AG04450 (cell line): ENCODE results near the gene STX2. TPM values are rescaled to one million over a fixed set of nuclear protein-coding genes. Genes with fewer than 3 reads are reported as not detected.
"Not testable (repeated sequence)": the region's sequence is repeated elsewhere in the genome, so short reads cannot be mapped to it uniquely, and the experiment has no call there.

Source experiments
- CTCF ChIA-PET: fragments of 300-600, 350-600 bp; formaldehyde crosslinking; extraction: SDS; loops from one replicate; lab custom pipeline; 2022; ENCODE audit warnings: antibody characterized with exemption, inconsistent platforms; lab: Charles Lee
- POLR2A ChIA-PET: fragments of 350-600 bp; formaldehyde crosslinking; extraction: SDS; loops from one replicate; lab custom pipeline; 2021; ENCODE audit warnings: antibody characterized with exemption, inconsistent platforms; lab: Yijun Ruan, JAX
- DNase-seq: peaks from one replicate; pipeline ENCODE4 v3.0.0-alpha.2; 2011; ENCODE audit warnings: low read depth, low spot score
- H3K27ac ChIP-seq: one replicate; pipeline ENCODE4 v1.5.1; 2012; ENCODE audit warnings: low read depth, low read length, control low read depth
- H3K27me3 ChIP-seq: one replicate; pipeline ENCODE4 v1.6.0; 2012; ENCODE audit warnings: low read length; ENCODE audit not compliant: control insufficient read depth, insufficient read depth
- H3K4me3 ChIP-seq: 2 replicates; pipeline ENCODE4 v1.5.1; 2011; ENCODE audit warnings: mild to moderate bottlenecking, low read depth, low read length, control low read depth
- H3K9me3 ChIP-seq: 2 replicates; pipeline ENCODE4 v1.5.1; 2012; ENCODE audit warnings: low read length; ENCODE audit not compliant: control insufficient read depth, insufficient read depth
- CTCF ChIP-seq: IDR thresholded peaks from 2 replicates; pipeline ENCODE4 v1.5.1; 2011; ENCODE audit warnings: low read depth, low read length, control low read depth, inconsistent platforms
- polyA plus RNA-seq: library from polyadenylated mRNA; depleted of rRNA; stranded (reverse); fragments of >200 nt; gene quantifications from 2 replicates; pipeline ENCODE4 v1.2.3, GENCODE V29; 2011

The STX2 gene
- polyA plus RNA-seq, 1 experiment = 42.8 TPM

- TF ChIP-seq CTCF = no peak
- POLR2A ChIA-PET = no interaction called here
- CTCF ChIA-PET = interaction anchor here (1.3 to 1.8 kb wide), 3 partner anchors 15 to 57 kb away, joined by 3 to 6 read pairs (median 6); no protein-coding TSS in a partner anchor
Measured at GRCh38 chr12:130762319-130762675, 76.8 kb downstream of the STX2 start.

GRCh38 chr12:130761537-130762318 lies 77.3 kb downstream of the STX2 start:
- POLR2A ChIA-PET = no interaction called here
- Histone ChIP-seq H3K9me3 (peaks cover 25% of the 10 kb centered on the region), H3K27ac (no peak overlapping the region), H3K27me3 (no peaks in the 10 kb centered on the region), H3K4me3 (no peak overlapping the region)
- DNase-seq = no peak
- TF ChIP-seq CTCF = peak; percentile 64
- CTCF ChIA-PET = interaction anchor here (1.3 to 1.8 kb wide), 2 partner anchors 14 to 56 kb away, joined by 3 to 6 read pairs; no protein-coding TSS in a partner anchor

More at GRCh38 chr12:130762319-130762675, 76.8 kb downstream of the STX2 start:
- Histone ChIP-seq H3K27me3 (no peaks in the 10 kb centered on the region), H3K27ac (no peak overlapping the region), H3K4me3 (no peak overlapping the region), H3K9me3 (peaks cover 25% of the 10 kb centered on the region)
- no peak for DNase-seq

GRCh38 chr12:130754234-130754901 lies 84.7 kb downstream of the STX2 start:
- ChIA-PET POLR2A (no interaction called here), CTCF (no interaction called here)
- H3K27me3 ChIP-seq = no peaks in the 10 kb centered on the region
- TF ChIP-seq CTCF = no peak
- no peak for DNase-seq
- H3K27ac ChIP-seq = no peak overlapping the region
- no peak overlapping the region for H3K4me3 ChIP-seq
- H3K9me3 ChIP-seq = peaks cover 10% of the 10 kb centered on the region; the same call in 1 of the 2 replicates

- Histone ChIP-seq H3K27ac (no peak overlapping the region), H3K27me3 (no peaks in the 10 kb centered on the region), H3K4me3 (no peak overlapping the region), H3K9me3 (peaks cover 10% of the 10 kb centered on the region; the same call in 1 of the 2 replicates)
- no peak for TF ChIP-seq CTCF
- ChIA-PET POLR2A (no interaction called here), CTCF (no interaction called here)
- no peak for DNase-seq
Measured at GRCh38 chr12:130752692-130753230, 86.3 kb downstream of the STX2 start.

GRCh38 chr12:130752037-130752436 lies 87.0 kb downstream of the STX2 start:
- POLR2A ChIA-PET, H3K4me3 ChIP-seq, H3K27ac ChIP-seq, CTCF ChIA-PET, H3K9me3 ChIP-seq, DNase-seq, H3K27me3 ChIP-seq: not testable (repeated sequence)
